ENCODE results near the gene SYNE2.

The SYNE2 gene

GRCh38 chr14:63893701-63894458 lies 41.1 kb downstream of the SYNE2 start:
- no peak overlapping the region for H3K4me3 ChIP-seq (ENCODE audit: low read depth, low read length)
- TF ChIP-seq CTCF (IDR thresholded peaks at IDR 0.05; ENCODE audit: insufficient read depth, low read depth, low read length, missing control alignments), result no peak
- no peak for DNase-seq (ENCODE audit: low read depth)

- no peak overlapping the region for H3K4me3 ChIP-seq (ENCODE audit: low read depth, low read length)
- no peak for DNase-seq (ENCODE audit: low read depth)
- no peak for TF ChIP-seq CTCF (IDR thresholded peaks at IDR 0.05; ENCODE audit: insufficient read depth, low read depth, low read length, missing control alignments)
Measured at GRCh38 chr14:63895510-63895909, 42.7 kb downstream of the SYNE2 start.

- no peak for TF ChIP-seq CTCF (IDR thresholded peaks at IDR 0.05; ENCODE audit: insufficient read depth, low read depth, low read length, missing control alignments)
- DNase-seq (ENCODE audit: low read depth), result no peak
- H3K4me3 ChIP-seq (ENCODE audit: low read depth, low read length), result no peak overlapping the region
Measured at GRCh38 chr14:63896278-63896720, 43.5 kb downstream of the SYNE2 start.

- DNase-seq (ENCODE audit: low read depth), result no peak
- no peak for TF ChIP-seq CTCF (IDR thresholded peaks at IDR 0.05; ENCODE audit: insufficient read depth, low read depth, low read length, missing control alignments)
- H3K4me3 ChIP-seq (ENCODE audit: low read depth, low read length), result no peak overlapping the region
Measured at GRCh38 chr14:63897721-63898163, 44.9 kb downstream of the SYNE2 start.

- DNase-seq (ENCODE audit: low read depth), result peak; percentile 10
- H3K4me3 ChIP-seq (ENCODE audit: low read depth, low read length), result no peak overlapping the region
- no peak for TF ChIP-seq CTCF (IDR thresholded peaks at IDR 0.05; ENCODE audit: insufficient read depth, low read depth, low read length, missing control alignments)
Measured at GRCh38 chr14:63899953-63900352, 47.1 kb downstream of the SYNE2 start.

- no peak for DNase-seq (ENCODE audit: low read depth)
- no peak overlapping the region for H3K4me3 ChIP-seq (ENCODE audit: low read depth, low read length)
- no peak for TF ChIP-seq CTCF (IDR thresholded peaks at IDR 0.05; ENCODE audit: insufficient read depth, low read depth, low read length, missing control alignments)
Measured at GRCh38 chr14:63901434-63902085, 48.8 kb downstream of the SYNE2 start.

Data from GM12865 (cell line).